HepG2 (cell line): ENCODE measurements around the gene GPS2. TPM values are rescaled to one million over a fixed set of nuclear protein-coding genes. Genes with fewer than 3 reads are reported as not detected.

ENCODE experiments used
- ATAC-seq: fragments of 200-7000 bp; cut with Tn5 transposase; 3 replicates; pipeline ENCODE4 v1.9.1; 2020; ENCODE audit warnings: mild to moderate bottlenecking, moderate library complexity
- BruUV-seq: library from RNA; stranded (reverse); fragments of 400-500 nt; replicated peaks from 2 replicates; lab custom pipeline; 2021; lab: Mats Ljungman, UMichigan
- CTCF ChIA-PET: fragments of 300-600 bp; formaldehyde crosslinking; extraction: SDS; loops from one replicate; lab custom pipeline; 2021; ENCODE audit warnings: low total read pairs, inconsistent platforms, low intra/inter-chr PET ratio; lab: Yijun Ruan, JAX
- POLR2A ChIA-PET: fragments of 350-600 bp; sonication (Branson Sonifier 250); formaldehyde crosslinking; loops from one replicate; lab custom pipeline; 2020; ENCODE audit warnings: antibody characterized with exemption, inconsistent platforms; lab: Yijun Ruan, JAX
- DNase-seq: peaks from one replicate; pipeline ENCODE4 v3.0.0-alpha.2; 2015; ENCODE audit warnings: low spot score
- FAIRE-seq: peaks from 3 replicates; lab custom pipeline; 2011; peaks lifted over from hg19 to GRCh38; lab: Jason Lieb, UNC
- H2AFZ ChIP-seq: one replicate; pipeline ENCODE4 v1.6.1; 2011; ENCODE audit warnings: low read length, inconsistent platforms
- H3K27ac ChIP-seq: fragments of 300-600 bp; 3 replicates; pipeline ENCODE4 v1.8.0; 2011; ENCODE audit warnings: mixed run types, mild to moderate bottlenecking, mixed read lengths, low read length, inconsistent platforms; ENCODE audit not compliant: insufficient read depth; ENCODE audit errors: extremely low read length
- H3K27me3 ChIP-seq, 2 experiments: fragments of 200-600 bp in 1 of 2; 2 replicates in 1 of 2; 3 replicates in 1 of 2; pipeline versions ENCODE4 v1.6.0 to v1.8.0; 2011; ENCODE audit warnings: low read length in 2 of 2, mild to moderate bottlenecking in 2 of 2, moderate library complexity in 2 of 2, inconsistent platforms in 1 of 2; ENCODE audit not compliant: insufficient read depth in 2 of 2, control insufficient read depth in 1 of 2
- H3K36me3 ChIP-seq, 2 experiments: fragments of 200-600 bp in 1 of 2; replicated peaks in 1 of 2; 2 replicates in 1 of 2; 3 replicates in 1 of 2; pipeline versions ENCODE4 v1.5.1 to v1.8.0; 2011; ENCODE audit warnings: low read length in 2 of 2, inconsistent platforms in 1 of 2; ENCODE audit not compliant: insufficient read depth in 2 of 2, control insufficient read depth in 1 of 2
- H3K4me1 ChIP-seq: 2 replicates; pipeline ENCODE4 v1.5.1; 2012; ENCODE audit warnings: low read length, inconsistent platforms; ENCODE audit not compliant: insufficient read depth
- H3K4me2 ChIP-seq: 2 replicates; pipeline ENCODE4 v1.6.0; 2011; ENCODE audit warnings: low read depth, low read length, inconsistent platforms
- H3K4me3 ChIP-seq, 3 experiments: fragments of 200-600 bp in 1 of 3; sonication (generic), shearing (Covaris generic) in 1 of 3; replicated peaks in 1 of 3; 2 replicates each; pipeline ENCODE4 v1.5.1; 2011 to 2016; ENCODE audit warnings: low read length in 3 of 3, inconsistent platforms in 2 of 3, low read depth in 2 of 3, mild to moderate bottlenecking in 2 of 3, control low read depth in 1 of 3, mixed read lengths in 1 of 3; ENCODE audit not compliant: insufficient read depth in 1 of 3
- H3K79me2 ChIP-seq: one replicate; pipeline ENCODE4 v1.6.1; 2011; ENCODE audit warnings: low read length, inconsistent platforms; ENCODE audit not compliant: insufficient read depth
- H3K9ac ChIP-seq: 2 replicates; pipeline ENCODE4 v1.6.0; 2011; ENCODE audit warnings: mild to moderate bottlenecking, low read depth, low read length, inconsistent platforms; ENCODE audit not compliant: insufficient read depth
- H3K9me3 ChIP-seq: 2 replicates; pipeline ENCODE4 v1.5.1; 2012; ENCODE audit warnings: mild to moderate bottlenecking, low read length
- H4K20me1 ChIP-seq: 2 replicates; pipeline ENCODE4 v1.6.0; 2011; ENCODE audit warnings: inconsistent platforms, mild to moderate bottlenecking, low read length, moderate library complexity; ENCODE audit not compliant: insufficient read depth
- FOXA1 ChIP-seq, 2 experiments: fragments of 450-650 bp in 1 of 2; sonication (generic) in 1 of 2; formaldehyde crosslinking in 1 of 2; IDR thresholded peaks; 2 replicates each; pipeline versions ENCODE4 v1.4.0 to v1.6.1; 2016 to 2020; ENCODE audit warnings: missing genetic modification reagents in 1 of 2
- FOXP1 ChIP-seq, 2 experiments: fragments of 450-650 bp in 1 of 2; IDR thresholded peaks; 2 replicates each; pipeline ENCODE4 v1.6.1; 2017 to 2018; ENCODE audit warnings: antibody characterized with exemption in 1 of 2
- JDP2 ChIP-seq: sonication (generic); formaldehyde crosslinking; IDR thresholded peaks from 2 replicates; pipeline ENCODE4 v1.8.1; 2022; ENCODE audit warnings: missing genetic modification reagents, borderline replicate concordance
- KDM5A ChIP-seq: fragments of 200-600 bp; sonication (generic); IDR thresholded peaks from 2 replicates; pipeline ENCODE4 v1.7.0; 2018; ENCODE audit warnings: antibody characterized with exemption, mild to moderate bottlenecking, low read length, borderline replicate concordance
- MAFF ChIP-seq: IDR thresholded peaks from 2 replicates; pipeline ENCODE4 v1.6.1; 2011; ENCODE audit warnings: low read depth, low read length, improper control_type of control experiment
- NFIB ChIP-seq: sonication (generic); formaldehyde crosslinking; IDR thresholded peaks from 2 replicates; pipeline ENCODE4 v1.9.0; 2021; ENCODE audit warnings: missing genetic modification reagents, mild to moderate bottlenecking, borderline replicate concordance
- NFIC ChIP-seq: IDR thresholded peaks from 2 replicates; pipeline ENCODE4 v1.6.1; 2012; ENCODE audit warnings: mild to moderate bottlenecking, low read length, inconsistent platforms
- POLR2A ChIP-seq, 2 experiments: IDR thresholded peaks; 2 replicates each; pipeline ENCODE4 v1.6.1; 2011; ENCODE audit warnings: low read depth in 2 of 2, low read length in 2 of 2, mild to moderate bottlenecking in 1 of 2, moderate library complexity in 1 of 2; ENCODE audit not compliant: insufficient read depth in 1 of 2
- PPARG ChIP-seq: conservative IDR thresholded peaks from 2 replicates; pipeline ENCODE4 v1.6.1; 2016; ENCODE audit warnings: missing biosample characterization, missing genetic modification reagents
- RBFOX2 ChIP-seq: fragments of 200-400 bp; formaldehyde crosslinking; IDR thresholded peaks from 2 replicates; pipeline ENCODE4 v1.6.1; 2017; ENCODE audit warnings: low read depth, mild to moderate bottlenecking, low read length
- TP53 ChIP-seq: sonication (generic); formaldehyde crosslinking; conservative IDR thresholded peaks from 2 replicates; pipeline ENCODE4 v1.4.0; 2020; ENCODE audit warnings: missing genetic modification reagents
- ZBTB26 ChIP-seq: IDR thresholded peaks from 2 replicates; pipeline ENCODE4 v1.6.1; 2016; ENCODE audit warnings: missing compliant biosample characterization, missing genetic modification reagents, borderline replicate concordance
- ZNF275 ChIP-seq: sonication (generic); formaldehyde crosslinking; IDR thresholded peaks from 2 replicates; pipeline ENCODE4 v1.8.0; 2022; ENCODE audit warnings: missing genetic modification reagents, mild to moderate bottlenecking, inconsistent platforms, borderline replicate concordance
- ZNF501 ChIP-seq: sonication (generic); formaldehyde crosslinking; IDR thresholded peaks from 2 replicates; pipeline ENCODE4 v1.5.1; 2020; ENCODE audit warnings: mild to moderate bottlenecking, moderate library complexity, missing genetic modification reagents
- ZNF678 ChIP-seq: sonication (generic); formaldehyde crosslinking; IDR thresholded peaks from 2 replicates; pipeline ENCODE4 v1.4.0; 2020; ENCODE audit warnings: mild to moderate bottlenecking, missing genetic modification reagents
- ZZZ3 ChIP-seq: sonication (generic); formaldehyde crosslinking; IDR thresholded peaks from 2 replicates; pipeline ENCODE4 v1.4.0; 2020; ENCODE audit warnings: missing genetic modification reagents, mild to moderate bottlenecking, borderline replicate concordance
- WGBS: methylation state at CpG from one replicate; pipeline ENCODE4 v1.1.6; 2017; ENCODE audit warnings: low lambda C conversion rate; 5-methylcytosine and 5-hydroxymethylcytosine counted together
- in situ Hi-C: cut with HindIII; loops from 2 replicates; pipeline ENCODE4 v1.10.0; 2017; ENCODE audit warnings: low pct_unique_long_range_greater_than_20kb; ENCODE audit not compliant: extremely low pct_ligation_motif_present
- intact Hi-C: fragments of 100-400 bp; cut with micrococcal nuclease; formaldehyde crosslinking; loops from one replicate; pipeline ENCODE4 v1.10.0; 2022; ENCODE audit not compliant: unreplicated experiment
- polyA plus RNA-seq, 8 experiments: library from polyadenylated mRNA; depleted of rRNA in 3 of 8; stranded (reverse) in 7 of 8; unstranded in 1 of 8; fragments of >200 nt; fragmentation: Illumina TruSeq in 4 of 8; extraction: Trizol in 4 of 8; gene quantifications; 2 replicates each; pipeline versions ENCODE4 v1.2.1 to v1.2.3, GENCODE V29; 2011 to 2016; ENCODE audit warnings: low read depth in 4 of 8, missing spikeins in 1 of 8, mixed read lengths in 1 of 8; ENCODE audit not compliant: insufficient read depth in 1 of 8
- total RNA-seq, 5 experiments: library from RNA; depleted of rRNA; stranded (reverse); fragments of >200 nt; fragmentation: Illumina TruSeq; extraction: Trizol; gene quantifications; 2 replicates each; pipeline ENCODE4 v1.2.3, GENCODE V29; 2016; ENCODE audit warnings: low read depth in 1 of 5

The GPS2 gene
- total and polyA plus RNA-seq, 2 of the 13 experiments (the other 11 are each of a cell fraction or from before 2014, with no cell fraction given) = 58.0 to 59.4 TPM

- Histone ChIP-seq H3K27me3 (no peaks in the 10 kb centered on the region), H3K36me3 (peaks cover 21 to 43% of the 10 kb centered on the region in 2 experiments), H3K27ac (no peak overlapping the region), H3K9ac (no peak overlapping the region), H3K9me3 (no peaks in the 10 kb centered on the region), H3K4me1 (peaks cover 55% of the 10 kb centered on the region)
- no peak for FAIRE-seq
- WGBS = 94% methylated on average over 7 of the region's 7 CpGs
- TF ChIP-seq TP53 (CRISPR knock-in tag) (no peak), PPARG (CRISPR knock-in tag) (no peak), NFIB (no peak), RBFOX2 (peak; percentile 53), ZZZ3 (CRISPR knock-in tag) (no peak), JDP2 (CRISPR knock-in tag) (no peak), ZBTB26 (CRISPR knock-in tag) (no peak), POLR2A (IDR thresholded peaks at IDR 0.05; ENCODE audit: insufficient read depth in 1 of 2, low read depth in 2 of 2, low read length in 2 of 2) (peak in 1 of 2 experiments; percentile 29; a peak in 1 of 4 replicates), ZNF501 (CRISPR knock-in tag) (no peak), FOXA1 (IDR thresholded peaks at IDR 0.05) (no peak), FOXA1 (CRISPR knock-in tag; IDR thresholded peaks at IDR 0.05) (no peak), ZNF275 (CRISPR knock-in tag) (no peak), ZNF678 (no peak), KDM5A (no peak), FOXP1 (IDR thresholded peaks at IDR 0.05) (no peak), FOXP1 (CRISPR knock-in tag; IDR thresholded peaks at IDR 0.05) (no peak), NFIC (no peak), MAFF (no peak)
- TF ChIP-seq, all 625 proteins: peak for 2
- Histone ChIP-seq H2AFZ (no peak overlapping the region), H4K20me1 (peaks cover 53% of the 10 kb centered on the region), H3K4me3 (no peak overlapping the region), H3K79me2 (peaks cover 50% of the 10 kb centered on the region), H3K4me2 (peak overlapping the region; percentile 1; the same call in 1 of the 2 replicates)
- in situ Hi-C loops = no loop called here
- POLR2A ChIA-PET = interaction anchor here (5.8 kb wide), 1 partner anchor 18 kb away, joined by 47 read pairs; the partner anchor contains the start of gene NEURL4
- intact Hi-C loops = no loop called here
- ATAC-seq = no peak
- DNase-seq = no peak
- BruUV-seq = no TSS peak
- CTCF ChIA-PET = no interaction called here
Observed at GRCh38 chr17:7311110-7311705, 4.0 kb downstream of the GPS2 start.
